HCEC 1CT (cell line): Measurements from ENCODE around the gene PRKN.

Experiments
- DNase-seq: peaks from one replicate; pipeline ENCODE4 v3.0.0-alpha.2; 2017

The PRKN gene

DNA sequence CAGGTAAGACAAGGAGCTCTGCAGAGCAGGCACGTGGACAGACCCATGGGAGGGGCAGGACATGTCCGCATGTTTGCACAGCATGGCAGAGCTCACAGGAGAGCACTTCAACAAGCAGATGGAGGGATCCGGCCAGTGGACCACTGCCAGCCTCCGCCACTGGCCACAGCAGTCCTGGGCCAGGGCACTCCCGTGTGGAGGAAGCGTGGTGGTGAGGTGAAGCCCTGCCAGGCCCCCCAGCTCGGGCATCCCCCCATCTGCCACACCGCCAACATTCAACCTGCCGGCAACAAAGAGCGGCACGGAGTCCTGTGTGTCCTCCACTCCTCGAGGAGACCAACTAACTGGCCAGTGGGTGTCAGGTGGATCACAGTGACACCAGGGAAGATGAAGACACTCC, 1349.5 kb downstream of the PRKN start:
- no peak for DNase-seq

DNA sequence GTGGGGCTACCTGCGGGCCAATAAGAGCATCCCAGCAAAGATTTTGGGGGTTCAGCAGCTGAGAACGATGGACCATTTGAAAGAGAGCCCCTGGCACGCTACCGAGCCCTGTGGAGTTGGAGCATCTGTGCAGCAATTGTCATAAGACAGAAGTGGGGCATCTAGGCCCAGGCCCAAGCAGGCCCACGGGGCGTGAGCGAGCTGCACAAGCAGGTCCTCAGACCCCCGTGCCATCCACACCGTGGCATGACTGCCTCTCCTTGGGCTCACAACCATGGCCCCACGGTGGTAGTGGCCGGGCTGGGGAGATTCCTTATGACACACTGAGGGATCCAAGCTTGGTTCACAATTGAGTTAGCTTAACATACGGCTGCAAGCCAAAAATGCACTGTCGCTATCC, 1350.5 kb downstream of the PRKN start:
- DNase-seq: no peak

DNA sequence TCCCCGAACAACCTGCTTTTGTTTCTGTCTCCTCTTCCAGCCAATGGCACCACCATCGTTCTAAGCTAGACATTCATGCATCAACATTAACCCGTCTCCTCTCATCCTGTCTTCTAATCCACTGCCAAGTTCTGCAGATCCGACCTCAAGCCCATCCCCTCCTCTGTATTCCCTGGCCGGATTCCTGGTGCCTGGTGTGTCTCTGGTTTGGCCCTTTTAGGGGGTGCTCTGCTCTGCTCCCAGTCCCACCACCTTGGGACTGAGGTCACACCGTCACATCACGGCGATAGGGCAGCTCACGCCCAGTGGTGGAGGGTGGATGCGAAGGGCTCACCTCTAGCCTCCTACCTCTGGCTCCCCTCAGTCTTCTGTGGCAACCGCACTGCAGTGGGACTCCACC, 1351.2 kb downstream of the PRKN start:
- DNase-seq: no peak

DNA sequence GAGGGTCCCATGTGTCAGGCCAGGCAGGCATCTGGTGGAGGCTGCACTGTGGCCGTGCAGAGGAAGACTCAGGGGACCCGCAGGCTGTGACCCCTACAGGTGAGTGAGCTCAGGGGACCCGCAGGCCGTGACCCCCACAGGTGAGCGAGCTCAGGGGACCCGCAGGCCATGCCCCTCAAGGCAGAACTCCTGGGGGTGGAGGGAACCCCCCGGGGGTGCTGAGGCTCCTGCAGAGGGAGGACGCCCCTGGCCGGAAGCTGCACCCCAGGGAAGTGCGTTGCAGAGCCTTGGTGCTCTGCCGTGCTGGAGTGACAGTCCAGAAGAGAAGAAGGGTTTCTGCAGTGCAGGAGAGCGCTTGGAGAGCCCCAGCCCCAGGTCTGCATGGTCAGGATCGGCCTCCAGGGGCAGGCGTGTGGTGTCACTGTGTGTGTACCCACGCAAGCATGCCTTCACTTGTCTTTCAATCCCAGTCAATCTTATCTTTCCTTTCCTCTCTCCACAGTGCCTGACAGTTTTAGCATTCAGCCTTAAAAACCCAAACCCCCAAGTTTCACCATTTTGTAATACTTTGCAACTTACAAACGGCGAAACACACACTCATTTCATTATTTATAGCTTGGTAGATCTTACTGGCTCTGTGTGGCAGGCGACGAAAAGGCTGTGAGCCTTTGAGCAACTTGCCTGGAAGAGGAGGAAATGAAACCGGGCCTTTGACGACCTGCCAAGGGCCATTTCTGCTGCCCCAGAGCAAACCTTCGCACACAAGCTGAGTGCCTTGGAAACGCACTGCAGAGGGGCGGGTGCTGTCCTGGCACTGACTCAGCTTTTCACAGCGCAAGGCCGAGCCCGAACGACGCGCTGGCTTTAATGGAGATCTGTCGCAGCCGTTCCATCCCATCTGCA, 1352.3 kb downstream of the PRKN start:
- no peak for DNase-seq

DNA sequence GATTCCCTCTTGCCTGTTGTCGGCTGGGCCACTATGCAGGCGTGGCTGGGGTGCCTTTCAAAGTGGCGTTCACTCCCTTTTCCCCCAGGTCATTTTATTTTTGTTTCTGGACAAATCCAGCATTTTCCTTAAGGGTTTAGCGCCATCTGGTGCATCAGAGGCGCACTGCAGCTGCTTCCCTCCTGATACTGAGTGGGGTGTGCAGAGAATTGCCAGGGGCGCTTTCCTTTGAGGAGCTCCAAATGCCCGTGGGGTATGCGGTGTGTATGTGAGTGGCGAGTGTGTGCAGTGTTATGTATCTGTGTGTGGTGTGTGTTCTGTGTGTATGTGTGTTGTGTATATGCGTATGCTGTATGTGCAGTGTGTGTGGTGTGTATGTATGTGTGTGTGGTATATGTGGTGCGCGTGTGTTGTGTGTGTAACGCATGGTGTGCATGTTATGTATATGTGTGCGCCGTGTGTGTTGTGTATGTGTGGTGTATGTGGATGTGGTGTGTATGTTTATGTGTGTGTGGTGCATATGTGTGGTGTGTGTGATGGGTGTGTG, 1353.6 kb downstream of the PRKN start:
- DNase-seq: peak; percentile 31

DNA sequence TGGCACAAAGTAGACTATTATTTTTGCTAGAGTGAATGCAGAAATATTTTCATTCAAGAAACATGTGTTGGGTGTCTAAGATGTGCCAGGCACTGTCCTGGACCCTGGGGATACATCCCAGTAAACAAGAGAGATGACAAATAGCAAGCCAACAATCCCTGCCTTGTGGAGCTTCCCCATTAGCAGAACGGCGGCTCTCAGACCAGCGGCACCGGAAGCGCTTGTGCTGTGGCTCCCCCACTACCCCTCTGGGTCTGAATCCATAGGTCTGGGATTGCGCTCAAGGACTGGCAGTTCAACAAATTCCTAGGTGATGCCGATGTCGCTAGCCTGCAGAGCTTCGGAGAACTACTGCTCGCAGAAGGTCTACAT, 1355.2 kb downstream of the PRKN start:
- DNase-seq: no peak

DNA sequence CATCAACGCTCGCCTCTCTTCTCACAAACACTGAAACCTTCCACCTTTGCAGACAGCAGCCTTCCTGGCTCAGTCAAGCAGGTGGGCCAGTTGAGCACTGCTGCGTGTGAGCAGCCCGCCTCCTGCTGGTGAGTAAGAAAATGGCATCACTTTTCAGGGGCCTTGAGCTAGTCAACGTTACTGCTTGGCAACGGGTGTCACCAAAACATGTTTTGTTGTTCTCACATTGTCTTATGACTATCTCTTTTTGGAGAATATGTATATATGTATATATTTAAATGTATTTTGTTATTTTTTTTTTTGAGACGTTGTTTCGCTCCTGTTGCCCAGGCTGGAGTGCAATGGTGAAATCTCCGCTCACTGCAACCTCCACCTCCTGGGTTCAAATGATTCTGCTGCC, 1356.7 kb downstream of the PRKN start:
- DNase-seq: peak; percentile 62

DNA sequence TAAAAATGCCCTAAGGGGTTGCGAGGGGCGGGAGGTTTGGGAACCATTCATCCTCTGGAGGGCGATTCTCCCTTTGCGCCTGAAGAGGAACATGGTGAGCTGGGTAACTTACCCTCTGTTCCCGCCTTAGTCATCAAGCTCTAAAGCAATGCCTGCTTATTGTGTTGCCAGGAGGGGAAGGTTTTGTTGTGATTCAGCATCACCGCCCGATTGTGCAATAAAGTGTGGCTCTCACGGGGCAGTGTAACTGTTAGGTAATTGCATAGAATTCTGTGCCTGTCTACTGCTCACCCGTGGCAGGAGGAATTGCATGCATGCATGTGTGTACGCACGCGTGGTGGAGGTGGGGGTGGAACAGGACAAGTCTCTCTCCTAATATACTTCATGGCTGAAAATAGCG, 1358.2 kb downstream of the PRKN start:
- DNase-seq: peak; percentile 92

DNA sequence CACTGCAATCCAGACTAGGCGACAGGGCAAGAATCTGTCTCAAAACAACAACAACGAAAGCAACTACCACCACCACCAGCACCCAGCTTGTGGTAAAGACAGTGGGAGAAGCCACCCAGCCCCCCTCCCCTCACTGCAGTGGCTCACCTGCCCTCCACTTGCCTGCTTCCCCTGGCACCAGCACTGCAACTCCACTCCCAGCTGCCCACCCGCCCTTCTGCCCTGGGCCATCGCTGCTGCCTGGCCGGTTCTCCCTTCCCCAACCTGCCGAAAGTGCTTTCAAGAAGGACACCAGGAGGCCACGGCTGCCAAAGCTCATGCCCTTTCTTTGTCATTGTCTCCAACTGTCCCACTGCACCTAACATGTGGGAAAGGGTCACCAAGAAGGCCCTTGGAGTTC, 1359.1 kb downstream of the PRKN start:
- DNase-seq: no peak

DNA sequence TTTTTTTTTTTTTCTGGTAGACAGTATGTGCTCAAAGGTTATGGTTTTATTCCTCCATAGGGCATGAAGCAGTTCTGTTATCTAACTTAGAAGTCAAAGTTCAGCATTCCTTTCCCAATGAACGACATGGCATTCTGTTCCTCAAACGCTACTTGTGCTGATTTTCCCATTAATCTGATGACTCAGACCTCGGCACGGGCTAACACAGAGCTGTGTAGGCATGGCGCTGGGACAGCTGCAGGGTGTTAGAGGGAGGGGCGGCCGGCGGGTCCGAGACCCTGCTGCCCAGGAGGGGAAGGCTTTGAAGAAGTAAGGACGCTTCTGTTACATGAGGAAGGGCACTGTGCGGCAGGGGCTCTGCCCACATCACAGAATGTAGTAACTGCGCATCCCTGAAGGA, 1360.1 kb downstream of the PRKN start:
- no peak for DNase-seq

DNA sequence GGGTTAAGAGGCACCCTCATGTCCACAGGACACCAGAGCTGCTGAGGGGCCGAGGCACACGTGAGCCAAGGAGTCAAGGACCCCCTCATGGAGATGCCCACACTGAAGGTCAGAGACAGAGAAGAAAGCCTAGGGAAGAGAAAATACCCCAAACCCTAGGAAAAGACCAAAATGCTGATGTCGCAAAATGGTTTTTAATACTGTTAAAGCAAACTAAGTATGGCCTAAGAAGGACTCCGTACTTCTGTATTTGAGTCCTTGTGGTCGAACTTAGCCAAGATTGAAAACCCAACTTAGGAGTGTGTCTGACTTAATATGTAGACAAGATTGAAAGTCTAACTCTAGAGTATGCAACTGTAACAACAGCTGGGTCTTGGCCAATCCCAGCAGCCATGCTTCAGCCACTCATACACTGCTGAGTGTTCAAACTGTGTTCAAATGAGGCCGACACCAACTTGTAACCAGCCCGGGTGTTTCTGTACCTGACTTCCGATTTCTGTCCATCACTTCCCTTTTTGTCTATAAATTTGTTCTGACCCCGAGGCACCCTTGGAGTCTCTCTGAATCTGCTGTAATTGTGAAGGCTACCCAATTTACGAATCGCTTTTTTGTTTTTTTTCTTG, 1361.2 kb downstream of the PRKN start:
- DNase-seq: no peak

DNA sequence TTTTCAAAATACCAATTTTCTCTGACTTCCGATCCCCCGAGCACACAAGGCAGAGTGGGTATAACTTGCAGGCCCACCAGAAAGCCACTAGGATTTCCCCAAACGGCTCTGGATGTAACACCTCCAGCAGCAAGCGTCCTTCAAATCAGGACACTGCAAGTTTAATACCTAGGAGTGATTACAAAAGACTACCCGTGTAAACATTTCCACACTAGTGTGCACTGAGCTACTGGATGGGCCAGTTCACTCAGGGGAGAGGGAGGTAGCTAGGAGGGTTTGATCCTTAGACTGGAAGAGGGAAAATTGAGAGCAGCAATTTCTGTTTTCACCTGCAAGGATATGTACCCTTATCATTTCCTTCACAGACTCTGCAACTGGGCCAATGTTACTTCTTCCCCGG, 1361.9 kb downstream of the PRKN start:
- DNase-seq: no peak

DNA sequence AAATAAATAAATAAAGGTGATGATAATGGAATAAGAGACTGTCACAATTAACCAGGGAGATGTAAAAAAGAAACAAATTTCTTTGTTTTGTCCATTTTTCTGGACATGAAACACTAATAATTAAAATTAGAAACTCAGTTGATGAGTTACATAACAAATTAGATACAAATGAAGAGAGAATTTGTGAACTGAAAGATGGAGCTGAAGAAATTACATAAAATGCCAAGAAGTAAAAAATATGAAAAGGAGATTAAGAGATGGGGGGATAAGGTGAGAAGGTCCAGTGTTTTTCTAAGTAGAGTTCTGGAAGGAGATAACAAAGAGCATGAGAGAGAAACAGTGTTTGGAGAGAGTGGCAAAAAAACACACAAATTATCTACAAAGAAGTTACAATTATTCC, 1364.3 kb downstream of the PRKN start:
- no peak for DNase-seq

DNA sequence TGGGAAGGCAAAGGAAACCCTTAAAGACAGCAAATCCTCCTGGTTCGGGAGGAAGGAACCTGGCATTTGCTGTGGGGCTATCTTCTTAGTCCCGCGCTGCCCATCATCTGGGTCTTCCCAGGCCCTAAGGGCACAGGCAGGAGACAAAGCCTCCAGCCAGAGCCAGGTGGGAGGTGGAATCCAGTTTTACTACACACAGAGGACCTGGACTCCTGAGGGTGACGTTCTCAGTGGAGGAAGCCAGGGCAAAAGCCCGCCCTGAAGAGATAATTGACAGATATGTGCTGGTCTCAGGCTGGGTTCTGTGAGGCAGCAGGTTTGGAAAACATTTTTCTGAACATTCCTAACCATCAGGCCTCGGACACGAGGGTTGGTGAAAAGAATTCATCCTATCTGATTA, 1365.3 kb downstream of the PRKN start:
- no peak for DNase-seq

DNA sequence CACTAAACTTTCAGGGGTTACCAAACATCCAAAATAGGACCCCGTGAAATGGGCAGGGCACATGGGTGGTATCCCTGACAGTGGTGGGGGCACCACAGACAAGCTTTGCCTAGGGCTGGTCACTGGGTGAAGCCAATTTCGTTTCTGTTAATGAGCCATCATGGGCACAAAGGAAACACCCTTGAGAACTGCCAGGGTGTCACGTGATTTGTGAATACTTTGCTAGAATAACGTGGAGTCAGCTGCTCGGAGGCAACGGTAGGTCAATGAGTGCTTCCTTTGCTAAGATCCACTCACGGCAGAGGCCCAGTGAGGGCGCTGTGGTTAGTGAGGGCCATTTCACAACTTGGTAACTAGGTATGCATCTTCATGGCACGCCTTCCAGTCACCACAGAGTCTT, 1366.0 kb downstream of the PRKN start:
- DNase-seq: no peak

DNA sequence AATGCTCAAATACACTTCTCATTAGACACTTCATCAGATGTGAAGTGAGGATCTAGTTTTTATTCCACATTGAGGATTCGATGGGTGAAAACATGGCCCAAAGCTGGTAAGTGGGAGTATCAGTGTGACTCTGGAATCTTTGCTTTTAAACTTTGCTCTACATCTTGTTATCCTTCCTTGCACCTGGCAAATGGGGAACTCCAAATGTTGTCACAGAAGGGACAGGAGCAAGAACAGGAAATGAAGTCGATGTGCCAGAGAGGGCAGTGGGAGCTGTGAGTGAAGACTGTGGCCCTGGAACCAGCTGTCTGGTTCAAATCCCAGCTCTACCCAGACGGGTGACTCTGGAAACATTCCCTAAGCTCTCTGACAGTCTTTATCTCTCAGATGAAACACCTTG, 1367.0 kb downstream of the PRKN start:
- no peak for DNase-seq

DNA sequence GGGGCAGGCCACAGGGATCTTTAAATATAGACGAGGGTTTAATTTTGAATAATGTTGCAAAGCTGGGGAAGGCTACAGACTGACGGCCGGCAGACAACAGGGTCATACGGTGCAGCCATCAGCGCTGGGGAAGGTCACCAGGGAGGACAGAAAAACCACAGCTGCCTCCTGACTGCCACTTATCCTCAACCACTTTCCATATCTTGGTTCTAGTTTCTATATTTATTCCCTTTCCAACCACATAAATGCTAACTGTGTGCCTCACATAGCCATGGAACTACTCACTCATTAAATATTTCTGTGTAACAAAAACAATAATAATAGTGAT, 1368.0 kb downstream of the PRKN start:
- DNase-seq: no peak

DNA sequence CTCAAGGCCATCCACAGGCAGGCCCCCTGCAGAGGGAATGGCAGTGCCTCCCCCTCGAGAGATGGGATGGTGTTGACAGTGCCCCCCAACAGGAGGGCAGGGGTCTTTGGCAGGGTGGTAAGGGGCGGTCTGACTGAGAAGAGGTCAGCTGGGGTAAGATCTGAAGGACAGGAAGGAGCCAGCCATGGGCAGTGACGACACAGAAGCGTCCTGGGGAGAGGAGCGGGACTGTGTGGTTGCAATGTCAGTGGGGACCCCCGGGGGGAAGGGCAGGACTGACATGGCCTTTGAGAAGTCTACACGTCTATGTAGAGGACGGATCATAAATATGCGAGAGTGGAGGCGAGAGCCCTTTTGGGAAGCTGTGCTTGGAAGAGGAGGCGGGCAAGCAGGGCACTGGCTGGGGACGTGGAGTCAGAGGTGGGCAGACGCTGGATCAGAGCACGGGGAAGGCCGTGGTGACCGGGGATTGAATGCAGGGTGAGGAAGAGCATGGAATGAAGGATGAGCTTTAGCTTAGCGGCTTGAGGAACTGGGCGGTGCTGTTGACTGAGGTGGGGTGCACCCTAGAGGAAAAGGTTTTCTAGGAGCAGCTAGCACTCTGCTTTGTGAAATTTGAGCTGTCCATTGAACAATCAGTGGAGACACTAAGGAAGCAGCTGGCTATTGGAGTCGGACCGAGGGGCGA, 1371.3 kb downstream of the PRKN start:
- no peak for DNase-seq

DNA sequence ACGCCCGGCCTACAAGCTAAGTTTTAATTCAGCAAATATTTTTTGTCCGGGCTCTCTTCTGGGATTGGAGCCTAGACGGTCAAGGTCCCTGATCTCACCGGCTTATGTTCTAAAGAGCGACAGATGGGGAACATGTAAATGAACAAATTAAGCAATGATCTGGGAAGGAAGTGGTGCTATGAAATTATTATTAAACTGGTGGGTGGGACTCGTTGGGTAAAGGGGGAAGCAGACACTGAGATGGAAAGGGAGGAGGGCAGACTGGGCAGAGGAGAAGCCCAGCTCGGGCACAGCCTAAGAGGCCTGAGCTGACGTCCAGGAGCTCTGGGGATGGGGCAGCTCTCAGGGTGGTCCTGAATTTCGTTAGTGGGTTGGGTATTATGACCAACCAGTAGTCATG, 1371.9 kb downstream of the PRKN start:
- no peak for DNase-seq

DNA sequence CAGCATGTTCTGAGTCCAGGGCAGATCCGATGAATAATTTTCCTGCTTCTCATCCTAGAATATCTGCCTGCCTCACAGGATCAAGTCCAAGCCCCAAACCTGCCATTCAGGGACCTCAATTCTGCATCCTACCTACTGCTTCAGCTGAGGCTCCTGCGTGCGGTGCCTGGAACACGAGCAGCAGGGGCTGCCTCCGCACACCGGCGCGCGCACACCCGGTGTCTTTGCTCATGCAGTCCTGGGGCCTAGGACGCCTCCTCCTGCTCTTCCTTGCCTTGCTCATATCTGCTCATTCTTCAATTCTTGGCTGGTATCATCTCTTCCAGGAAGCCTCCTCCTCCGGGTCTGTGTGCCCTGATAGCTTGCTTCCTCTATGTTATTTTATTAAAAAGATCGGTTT, 1372.6 kb downstream of the PRKN start:
- no peak for DNase-seq

DNA sequence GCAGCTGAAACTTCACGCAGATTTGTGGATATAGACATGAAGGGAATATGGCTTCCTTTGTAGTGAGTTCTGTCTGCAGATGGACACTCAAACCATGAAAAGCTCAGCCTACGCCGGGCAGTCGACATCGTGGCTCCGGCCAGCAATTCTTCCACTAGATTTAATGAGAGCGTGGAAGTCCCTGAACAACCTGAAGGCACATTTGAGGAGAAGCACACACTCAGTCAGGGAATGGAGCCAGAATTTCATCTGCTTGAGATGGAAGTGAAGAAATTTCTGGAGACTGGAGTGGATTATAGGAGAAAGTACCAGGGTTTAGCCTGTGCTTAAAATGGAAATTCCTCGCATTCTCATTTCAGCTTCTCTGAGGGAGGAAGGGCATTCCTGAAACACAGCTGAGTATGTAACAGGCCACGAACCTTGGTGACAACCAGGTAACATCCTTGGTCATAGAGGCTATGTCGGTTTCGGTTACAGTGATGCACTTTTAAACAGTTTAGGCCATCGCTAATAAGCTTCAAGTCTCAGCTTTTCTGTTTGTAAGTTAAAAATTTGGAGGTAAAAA, 1373.2 kb downstream of the PRKN start:
- DNase-seq: no peak

DNA sequence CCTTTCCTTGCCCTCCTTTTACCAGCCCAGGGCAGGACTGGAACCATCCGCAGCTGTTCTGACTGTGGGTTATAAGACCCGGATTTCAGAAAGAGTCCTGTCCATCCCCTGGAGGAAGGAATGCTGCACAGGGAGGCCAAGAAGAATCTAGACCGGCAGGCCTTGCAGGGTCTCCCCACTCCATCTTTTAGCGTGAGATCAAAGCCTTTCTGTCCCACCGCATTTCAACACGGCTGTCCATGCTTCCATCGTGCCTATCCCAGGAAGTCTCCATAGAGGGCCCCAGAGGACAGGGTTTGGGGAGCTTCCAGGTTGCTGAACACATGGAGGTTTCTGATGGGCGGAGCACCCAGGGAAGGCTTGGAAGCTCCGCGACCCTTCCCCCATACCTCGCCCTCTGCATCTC, 1374.4 kb downstream of the PRKN start:
- DNase-seq: no peak

DNA sequence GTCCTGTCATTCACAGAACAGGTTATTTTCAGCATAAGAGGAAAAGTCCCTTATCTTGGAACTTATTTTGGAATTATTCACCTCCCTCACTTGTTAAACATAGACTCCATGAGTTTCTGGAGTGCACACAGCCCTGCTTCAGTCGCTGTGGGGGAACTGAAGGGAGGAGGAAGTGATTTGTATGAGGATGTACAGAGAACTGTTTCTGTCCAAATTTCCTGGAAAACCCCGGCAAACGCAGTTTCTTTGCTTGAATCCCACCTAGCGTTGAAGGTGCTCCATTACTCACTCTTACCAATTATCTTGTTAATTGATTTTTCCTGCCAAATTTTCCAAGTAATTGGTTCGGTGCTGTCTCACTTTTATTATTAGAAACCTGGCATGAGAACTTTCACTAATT, 1375.7 kb downstream of the PRKN start:
- no peak for DNase-seq

DNA sequence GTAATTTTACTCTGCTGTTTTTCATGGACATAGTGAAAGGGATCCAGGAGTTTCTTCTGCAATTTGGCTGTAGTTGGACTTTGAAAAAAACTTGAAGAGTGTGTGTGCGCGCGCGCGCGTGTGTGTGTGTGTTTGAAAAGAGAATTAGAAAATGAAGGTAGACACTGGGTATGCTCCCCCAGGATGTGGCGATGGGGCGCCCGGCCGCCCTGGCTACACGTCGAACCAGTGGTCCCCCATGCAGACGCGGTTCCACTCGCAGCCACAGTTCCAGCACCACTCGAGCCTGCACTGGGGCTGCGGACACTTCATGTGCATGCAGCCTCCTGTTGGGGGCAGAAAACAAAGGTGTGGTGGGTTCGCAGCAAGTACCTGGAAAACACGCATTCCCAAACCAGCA, 1377.7 kb downstream of the PRKN start:
- no peak for DNase-seq
